Lung (tissue), 12 donors: ENCODE results near the gene B3GNT2. TPM values are rescaled to one million over a fixed set of nuclear protein-coding genes. Genes with fewer than 3 reads are reported as not detected.
"Not testable (repeated sequence)": the region's sequence is repeated elsewhere in the genome, so short reads cannot be mapped to it uniquely, and the experiment has no call there.

Experiments used
- ATAC-seq: fragments of 200-7000 bp; cut with Tn5 transposase; one replicate; pipeline ENCODE4 v1.9.1; 2020; ENCODE audit warnings: moderate number of reproducible peaks; ENCODE audit not compliant: insufficient read depth, low FRiP score
- DNase-seq, 3 donors: peaks; one replicate each; pipeline ENCODE4 v3.0.0-alpha.2; 2013 to 2017
- H3K27ac ChIP-seq, 2 donors: one replicate each; pipeline ENCODE4 v1.5.1; 2013; ENCODE audit warnings: mild to moderate bottlenecking in 2 of 2, moderate library complexity in 2 of 2, control low read depth in 1 of 2, inconsistent platforms in 1 of 2, low read depth in 1 of 2, low read length in 1 of 2
- H3K27me3 ChIP-seq, 3 donors: one replicate each; pipeline ENCODE4 v1.5.1; 2013; ENCODE audit warnings: low read length in 2 of 3; ENCODE audit not compliant: control insufficient read depth in 3 of 3, insufficient read depth in 3 of 3
- H3K36me3 ChIP-seq, 4 donors: one replicate each; pipeline ENCODE4 v1.5.1; 2013; ENCODE audit warnings: low read length in 4 of 4, mild to moderate bottlenecking in 1 of 4, moderate library complexity in 1 of 4; ENCODE audit not compliant: control insufficient read depth in 4 of 4, insufficient read depth in 4 of 4
- H3K4me1 ChIP-seq, 5 donors: one replicate each; pipeline ENCODE4 v1.5.1; 2013; ENCODE audit warnings: low read length in 5 of 5, mild to moderate bottlenecking in 2 of 5, moderate library complexity in 1 of 5; ENCODE audit not compliant: control insufficient read depth in 5 of 5, insufficient read depth in 5 of 5
- H3K4me3 ChIP-seq: one replicate; pipeline ENCODE4 v1.5.1; 2013; ENCODE audit warnings: mild to moderate bottlenecking, control low read depth, moderate library complexity
- H3K9ac ChIP-seq, 2 donors: one replicate each; pipeline ENCODE4 v1.5.1; 2013; ENCODE audit warnings: low read length in 2 of 2, control low read depth in 1 of 2; ENCODE audit not compliant: insufficient read depth in 1 of 2
- H3K9me3 ChIP-seq, 4 donors: one replicate each; pipeline ENCODE4 v1.5.1; 2013; ENCODE audit warnings: low read length in 3 of 4, mild to moderate bottlenecking in 1 of 4, moderate library complexity in 1 of 4; ENCODE audit not compliant: control insufficient read depth in 4 of 4, insufficient read depth in 3 of 4
- WGBS, 2 donors: extraction: QIAGEN DNeasy Blood & Tissue Kit; methylation state at CpG; one replicate each; pipeline ENCODE4 v1.1.7; 2013; 5-methylcytosine and 5-hydroxymethylcytosine counted together
- polyA plus RNA-seq, 2 donors: library from polyadenylated mRNA; stranded (reverse); fragments of 200-250 nt; gene quantifications; one replicate each; pipeline ENCODE4 v1.2.1, GENCODE V29; 2013
- total RNA-seq, 2 donors: library from RNA; depleted of rRNA in 1 of 2; stranded (reverse); fragments of >200 nt in 1 of 2; gene quantifications; one replicate each; pipeline ENCODE4 v1.2.1, GENCODE V29; 2014 to 2021
- TF ChIP-seq, protein P1 (sequence below): IDR thresholded peaks from 2 replicates; pipeline ENCODE4 v1.5.1; 2012; ENCODE audit warnings: mild to moderate bottlenecking; ENCODE audit errors: control extremely low read depth, extremely low read depth
- donor health status: control.
- donor health status: control.
- donor health status: Bipolar disorder and iron deficiency.
- donor health status: healthy.
- donor health status: DM: yes; HTN: yes; CAD: no.

Gene B3GNT2
- total and polyA plus RNA-seq, 4 donors: 11.4 to 41.8 (median 25.4) TPM

DNA sequence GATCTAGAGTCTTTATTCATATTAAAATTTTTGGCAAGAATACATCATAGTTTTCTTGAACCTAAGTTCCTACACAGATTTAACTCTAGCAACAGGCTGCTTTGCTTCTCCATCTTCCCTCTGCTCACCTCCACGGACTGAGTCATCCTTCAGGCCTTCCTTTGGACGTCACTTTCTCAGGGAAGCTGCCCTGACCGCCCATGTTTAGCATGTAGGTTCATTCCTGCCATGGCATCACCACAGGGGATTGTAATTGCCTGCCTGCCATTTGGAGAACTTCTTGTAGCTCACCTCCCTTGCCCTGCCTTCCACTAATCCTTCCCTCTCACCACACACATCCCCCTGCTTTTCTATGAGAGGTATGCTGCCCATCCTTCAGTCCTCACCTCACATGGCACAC lies 43.9 kb upstream of the B3GNT2 start:
- Histone ChIP-seq H3K36me3 (peaks cover 0 to 3% (median 0%) of the 10 kb centered on the region in 4 donors), H3K4me1 (peaks cover 0 to 13% (median 0%) of the 10 kb centered on the region in 5 donors), H3K27me3 (no peaks in the 10 kb centered on the region), H3K9me3 (peaks cover 0 to 4% (median 3%) of the 10 kb centered on the region in 4 donors), H3K27ac (no peak overlapping the region), H3K9ac (no peak overlapping the region), H3K4me3 (no peak overlapping the region)
- ATAC-seq (no peak), DNase-seq (no peak)
- 88 to 94% methylated on average over 3 of the region's 3 CpGs for WGBS, 2 donors
- TF ChIP-seq, protein P1, sequence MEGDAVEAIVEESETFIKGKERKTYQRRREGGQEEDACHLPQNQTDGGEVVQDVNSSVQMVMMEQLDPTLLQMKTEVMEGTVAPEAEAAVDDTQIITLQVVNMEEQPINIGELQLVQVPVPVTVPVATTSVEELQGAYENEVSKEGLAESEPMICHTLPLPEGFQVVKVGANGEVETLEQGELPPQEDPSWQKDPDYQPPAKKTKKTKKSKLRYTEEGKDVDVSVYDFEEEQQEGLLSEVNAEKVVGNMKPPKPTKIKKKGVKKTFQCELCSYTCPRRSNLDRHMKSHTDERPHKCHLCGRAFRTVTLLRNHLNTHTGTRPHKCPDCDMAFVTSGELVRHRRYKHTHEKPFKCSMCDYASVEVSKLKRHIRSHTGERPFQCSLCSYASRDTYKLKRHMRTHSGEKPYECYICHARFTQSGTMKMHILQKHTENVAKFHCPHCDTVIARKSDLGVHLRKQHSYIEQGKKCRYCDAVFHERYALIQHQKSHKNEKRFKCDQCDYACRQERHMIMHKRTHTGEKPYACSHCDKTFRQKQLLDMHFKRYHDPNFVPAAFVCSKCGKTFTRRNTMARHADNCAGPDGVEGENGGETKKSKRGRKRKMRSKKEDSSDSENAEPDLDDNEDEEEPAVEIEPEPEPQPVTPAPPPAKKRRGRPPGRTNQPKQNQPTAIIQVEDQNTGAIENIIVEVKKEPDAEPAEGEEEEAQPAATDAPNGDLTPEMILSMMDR: no peak

- Histone ChIP-seq H3K36me3 (peaks cover 0 to 3% (median 0%) of the 10 kb centered on the region in 4 donors), H3K9ac (no peak overlapping the region), H3K27me3 (no peaks in the 10 kb centered on the region), H3K9me3 (peaks cover 0 to 4% (median 3%) of the 10 kb centered on the region in 4 donors), H3K4me1 (peaks cover 0 to 23% (median 0%) of the 10 kb centered on the region in 5 donors), H3K27ac (no peak overlapping the region), H3K4me3 (no peak overlapping the region)
- 74 to 80% methylated on average over 6 of the region's 6 CpGs for WGBS, 2 donors
- no peak for DNase-seq
- ATAC-seq: no peak
- TF ChIP-seq, protein P1: no peak
Observed at GRCh38 chr2:62156861-62157496, 38.9 kb upstream of the B3GNT2 start.

DNA sequence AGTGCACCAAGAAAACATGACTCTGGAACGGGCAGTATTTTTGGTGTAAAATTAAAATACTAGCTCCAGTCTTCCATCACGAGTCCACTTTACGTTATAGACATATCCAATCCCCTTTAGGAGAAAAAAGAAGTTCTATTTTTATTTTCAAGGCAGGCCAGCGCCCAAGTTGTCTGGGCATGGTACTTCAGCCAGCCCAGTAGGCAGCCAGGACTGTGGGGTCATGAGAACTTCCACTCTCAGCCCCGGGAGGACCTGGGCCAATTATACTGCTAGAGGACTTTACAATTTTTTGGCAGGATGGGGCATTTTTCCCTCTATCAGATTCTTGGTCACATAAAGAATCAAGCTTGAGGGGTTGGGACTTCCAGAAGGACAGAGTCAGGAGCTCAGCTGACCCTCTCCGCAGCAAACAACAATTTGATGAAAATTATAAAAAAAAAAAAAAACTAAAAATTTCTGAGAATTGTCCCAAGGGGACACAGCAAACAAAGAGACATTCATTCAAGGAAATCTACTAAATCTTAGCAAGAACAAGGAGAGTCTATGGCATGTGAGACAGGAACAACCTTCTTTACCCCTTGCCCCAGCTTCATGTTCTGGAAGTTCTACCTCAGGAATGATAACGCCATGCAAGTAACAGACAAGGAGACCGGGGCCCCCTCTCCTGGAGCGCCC lies 37.3 kb upstream of the B3GNT2 start:
- Histone ChIP-seq H3K4me1 (peaks cover 0 to 33% (median 0%) of the 10 kb centered on the region in 5 donors), H3K9ac (no peak overlapping the region), H3K9me3 (peaks cover 0 to 4% (median 2%) of the 10 kb centered on the region in 4 donors), H3K4me3 (no peak overlapping the region), H3K27ac (no peak overlapping the region), H3K27me3 (no peaks in the 10 kb centered on the region), H3K36me3 (peaks cover 0 to 3% (median 0%) of the 10 kb centered on the region in 4 donors)
- TF ChIP-seq, protein P1: no peak
- ATAC-seq: no peak
- WGBS, 2 donors: 89 to 94% methylated on average over 9 of the region's 9 CpGs
- DNase-seq: no peak

DNA sequence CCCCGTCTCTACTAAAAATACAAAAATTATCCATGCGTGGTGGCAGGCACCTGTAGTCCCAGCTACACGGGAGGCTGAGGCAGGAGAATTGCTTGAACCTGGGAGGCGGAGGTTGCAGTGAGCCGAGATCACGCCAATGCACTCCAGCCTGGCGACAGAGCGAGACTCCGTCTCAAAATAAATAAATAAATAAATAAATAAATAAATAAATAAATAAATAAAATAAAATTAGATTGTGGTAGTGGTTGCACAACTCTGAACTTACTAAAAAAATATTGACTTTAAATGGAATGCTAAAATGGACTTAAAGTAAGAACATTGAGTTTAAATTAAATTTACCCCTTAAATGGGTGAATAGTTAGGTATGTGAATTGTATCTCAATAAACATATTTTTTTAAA lies 35.2 kb upstream of the B3GNT2 start:
- not testable (repeated sequence) for H3K9me3 ChIP-seq, H3K9ac ChIP-seq, H3K27me3 ChIP-seq, H3K27ac ChIP-seq, H3K4me3 ChIP-seq, ATAC-seq, DNase-seq, H3K36me3 ChIP-seq
- WGBS, 2 donors: 98% methylated on average over 9 of the region's 9 CpGs
- H3K4me1 ChIP-seq: peaks cover 0 to 33% (median 0%) of the 10 kb centered on the region in 5 donors
